Measurements from ENCODE around the gene RGS19. TPM values are rescaled to one million over a fixed set of nuclear protein-coding genes. Genes with fewer than 3 reads are reported as not detected.

The RGS19 gene
- polyA plus RNA-seq, 1 donor (not counting 4 experiments of a cell fraction or from before 2014, with no cell fraction given) = 11.8 TPM

DNA sequence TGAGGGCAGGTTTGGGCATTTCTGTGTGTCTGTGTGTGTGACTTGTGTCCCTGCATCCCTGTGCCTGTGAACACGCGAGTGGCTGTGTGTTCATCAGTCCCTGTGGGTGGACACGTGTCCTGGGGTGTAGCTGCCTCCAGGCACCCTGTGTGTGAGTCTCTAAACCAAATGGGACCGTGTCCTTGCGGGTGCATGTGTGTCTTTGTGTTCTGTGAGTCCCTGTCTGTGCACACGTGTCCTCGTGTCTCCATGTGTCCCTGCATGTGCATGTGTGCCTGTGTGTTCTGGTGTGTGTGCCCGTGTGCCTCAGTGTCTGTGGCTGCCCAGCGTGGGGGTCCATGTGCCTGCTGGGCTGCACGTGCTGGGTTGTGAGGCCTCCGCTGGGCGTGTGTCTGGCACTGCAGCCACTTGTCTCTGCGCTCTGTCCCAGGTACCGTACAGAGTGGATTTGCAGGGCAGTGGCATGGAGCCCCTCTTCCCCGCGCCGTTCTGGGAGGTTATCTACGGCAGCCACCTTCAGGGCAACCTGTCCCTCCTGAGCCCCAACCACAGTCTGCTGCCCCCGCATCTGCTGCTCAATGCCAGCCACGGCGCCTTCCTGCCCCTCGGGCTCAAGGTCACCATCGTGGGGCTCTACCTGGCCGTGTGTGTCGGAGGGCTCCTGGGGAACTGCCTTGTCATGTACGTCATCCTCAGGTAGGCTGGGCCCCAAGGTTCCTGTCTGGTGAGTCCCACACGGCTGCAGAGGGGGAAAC is 13.1 kb upstream of the RGS19 start:
- TF ChIP-seq EZH2 (IDR thresholded peaks at IDR 0.05; ENCODE audit: low read length) = no peak
- TF ChIP-seq, protein P1, sequence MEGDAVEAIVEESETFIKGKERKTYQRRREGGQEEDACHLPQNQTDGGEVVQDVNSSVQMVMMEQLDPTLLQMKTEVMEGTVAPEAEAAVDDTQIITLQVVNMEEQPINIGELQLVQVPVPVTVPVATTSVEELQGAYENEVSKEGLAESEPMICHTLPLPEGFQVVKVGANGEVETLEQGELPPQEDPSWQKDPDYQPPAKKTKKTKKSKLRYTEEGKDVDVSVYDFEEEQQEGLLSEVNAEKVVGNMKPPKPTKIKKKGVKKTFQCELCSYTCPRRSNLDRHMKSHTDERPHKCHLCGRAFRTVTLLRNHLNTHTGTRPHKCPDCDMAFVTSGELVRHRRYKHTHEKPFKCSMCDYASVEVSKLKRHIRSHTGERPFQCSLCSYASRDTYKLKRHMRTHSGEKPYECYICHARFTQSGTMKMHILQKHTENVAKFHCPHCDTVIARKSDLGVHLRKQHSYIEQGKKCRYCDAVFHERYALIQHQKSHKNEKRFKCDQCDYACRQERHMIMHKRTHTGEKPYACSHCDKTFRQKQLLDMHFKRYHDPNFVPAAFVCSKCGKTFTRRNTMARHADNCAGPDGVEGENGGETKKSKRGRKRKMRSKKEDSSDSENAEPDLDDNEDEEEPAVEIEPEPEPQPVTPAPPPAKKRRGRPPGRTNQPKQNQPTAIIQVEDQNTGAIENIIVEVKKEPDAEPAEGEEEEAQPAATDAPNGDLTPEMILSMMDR (optimal IDR thresholded peaks at IDR 0.05 in 1 of 3, IDR thresholded peaks at IDR 0.05 in 1 of 3, conservative IDR thresholded peaks at IDR 0.05 in 1 of 3; ENCODE audit: extremely low read depth in 1 of 3, insufficient read depth in 2 of 3, low read length in 3 of 3) = no peak
- H3K4me3 ChIP-seq (ENCODE audit: control insufficient read depth in 2 of 3, extremely low read depth in 1 of 3, insufficient read depth in 2 of 3, low read depth in 1 of 3, low read length in 3 of 3) = no peak overlapping the region
- dilution Hi-C loops (cut with MboI; ENCODE audit: extremely low pct_ligation_motif_present, low sequenced_read_pairs) = no loop called here
- H3K9me3 ChIP-seq (ENCODE audit: control insufficient read depth, low read depth, low read length) = no peaks in the 10 kb centered on the region
- no peak overlapping the region for H2AFZ ChIP-seq (ENCODE audit: control insufficient read depth, low read length)
- no peaks in the 10 kb centered on the region for H3K9me1 ChIP-seq (ENCODE audit: control insufficient read depth, extremely low read depth, insufficient read depth, low read length)
- H4K20me1 ChIP-seq (ENCODE audit: control insufficient read depth, extremely low read depth, insufficient read depth, low read length) = peaks cover 2% of the 10 kb centered on the region
- no peaks in the 10 kb centered on the region for H3K36me3 ChIP-seq (ENCODE audit: control insufficient read depth in 2 of 2, extremely low read depth in 1 of 2, insufficient read depth in 2 of 2, low read length in 2 of 2)
- no peaks in the 10 kb centered on the region for H3K4me1 ChIP-seq (ENCODE audit: control insufficient read depth, extremely low read depth, insufficient read depth, low read length)
- H3K27ac ChIP-seq (ENCODE audit: control insufficient read depth, insufficient read depth, low read length) = no peak overlapping the region
- H3K27me3 ChIP-seq (ENCODE audit: control insufficient read depth, extremely low read depth, insufficient read depth, low read length) = peaks cover 10% of the 10 kb centered on the region
- no peak overlapping the region for H3K4me2 ChIP-seq (ENCODE audit: control insufficient read depth, extremely low read depth, insufficient read depth, low read depth, low read length)
- no peak for FAIRE-seq
- H3K9ac ChIP-seq (ENCODE audit: control insufficient read depth, extremely low read depth, insufficient read depth, low read length) = no peak overlapping the region
- no peak for DNase-seq (ENCODE audit: low read depth, low spot score)
- H3K79me2 ChIP-seq (ENCODE audit: control insufficient read depth, insufficient read depth, low read length) = no peaks in the 10 kb centered on the region

DNA sequence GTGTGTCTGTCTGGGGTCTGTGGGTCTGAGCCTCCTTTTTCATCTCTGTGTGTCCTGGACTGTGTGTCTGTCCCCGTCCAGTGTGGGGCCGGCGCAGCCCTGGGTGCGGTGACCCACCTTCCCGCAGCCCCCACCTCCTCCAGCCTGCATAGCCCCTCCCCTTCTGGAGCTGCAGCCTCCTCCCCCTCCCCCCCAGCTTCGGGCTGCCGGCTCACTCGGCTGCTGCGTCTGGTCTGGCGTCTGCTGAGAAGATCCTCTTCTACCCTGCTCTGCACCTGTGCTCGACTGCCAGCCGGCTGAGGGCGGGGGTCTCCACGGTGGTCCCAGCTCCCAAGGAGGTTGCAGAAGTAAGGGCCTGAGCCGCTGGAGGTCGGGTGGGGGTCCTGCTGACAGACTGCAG is 12.5 kb upstream of the RGS19 start:
- Histone ChIP-seq H3K27me3 (ENCODE audit: control insufficient read depth, extremely low read depth, insufficient read depth, low read length) (peaks cover 10% of the 10 kb centered on the region), H4K20me1 (ENCODE audit: control insufficient read depth, extremely low read depth, insufficient read depth, low read length) (peaks cover 2% of the 10 kb centered on the region), H3K9me3 (ENCODE audit: control insufficient read depth, low read depth, low read length) (no peaks in the 10 kb centered on the region), H3K4me3 (ENCODE audit: control insufficient read depth in 2 of 3, extremely low read depth in 1 of 3, insufficient read depth in 2 of 3, low read depth in 1 of 3, low read length in 3 of 3) (no peak overlapping the region), H3K4me1 (ENCODE audit: control insufficient read depth, extremely low read depth, insufficient read depth, low read length) (no peaks in the 10 kb centered on the region), H3K79me2 (ENCODE audit: control insufficient read depth, insufficient read depth, low read length) (no peaks in the 10 kb centered on the region), H2AFZ (ENCODE audit: control insufficient read depth, low read length) (no peak overlapping the region), H3K4me2 (ENCODE audit: control insufficient read depth, extremely low read depth, insufficient read depth, low read depth, low read length) (no peak overlapping the region), H3K9me1 (ENCODE audit: control insufficient read depth, extremely low read depth, insufficient read depth, low read length) (no peaks in the 10 kb centered on the region), H3K9ac (ENCODE audit: control insufficient read depth, extremely low read depth, insufficient read depth, low read length) (no peak overlapping the region), H3K36me3 (ENCODE audit: control insufficient read depth in 2 of 2, extremely low read depth in 1 of 2, insufficient read depth in 2 of 2, low read length in 2 of 2) (no peaks in the 10 kb centered on the region), H3K27ac (ENCODE audit: control insufficient read depth, insufficient read depth, low read length) (no peak overlapping the region)
- no peak for FAIRE-seq
- DNase-seq (ENCODE audit: low read depth, low spot score) = no peak
- no peak for TF ChIP-seq EZH2 (IDR thresholded peaks at IDR 0.05; ENCODE audit: low read length)
- TF ChIP-seq, protein P1 (optimal IDR thresholded peaks at IDR 0.05 in 1 of 3, IDR thresholded peaks at IDR 0.05 in 1 of 3, conservative IDR thresholded peaks at IDR 0.05 in 1 of 3; ENCODE audit: extremely low read depth in 1 of 3, insufficient read depth in 2 of 3, low read length in 3 of 3) = no peak
- dilution Hi-C loops (cut with MboI; ENCODE audit: extremely low pct_ligation_motif_present, low sequenced_read_pairs) = no loop called here
